Heart left ventricle (tissue), 16 donors: ENCODE results near the gene LIPK. TPM values are rescaled to one million over a fixed set of nuclear protein-coding genes. Genes with fewer than 3 reads are reported as not detected.
"Not testable (repeated sequence)": the region's sequence is repeated elsewhere in the genome, so short reads cannot be mapped to it uniquely, and the experiment has no call there.

Source experiments
- ATAC-seq, 4 donors: fragments of 200-7000 bp; cut with Tn5 transposase; one replicate each; pipeline ENCODE4 v1.9.1; 2020 to 2022; ENCODE audit warnings: moderate library complexity in 4 of 4, mild to moderate bottlenecking in 3 of 4, moderate number of reproducible peaks in 1 of 4
- DNase-seq, 5 donors: peaks; one replicate each; pipeline ENCODE4 v3.0.0-alpha.2; 2020
- H3K27ac ChIP-seq, 12 donors: fragments of 200-600 bp; sonication (generic) in 4 of 12; one replicate each; pipeline versions ENCODE4 v1.5.0 to v1.8.0; 2016 to 2022; ENCODE audit warnings: mild to moderate bottlenecking in 2 of 12
- H3K27me3 ChIP-seq, 9 donors: fragments of 200-600 bp; sonication (generic) in 2 of 9; one replicate each; pipeline versions ENCODE4 v1.5.1 to v1.8.0; 2016 to 2022; ENCODE audit warnings: mild to moderate bottlenecking in 3 of 9
- H3K36me3 ChIP-seq, 9 donors: fragments of 200-600 bp; sonication (generic) in 2 of 9; one replicate each; pipeline versions ENCODE4 v1.5.0 to v1.8.0; 2018 to 2022; ENCODE audit warnings: mild to moderate bottlenecking in 2 of 9
- H3K4me1 ChIP-seq, 12 donors: fragments of 200-600 bp; sonication (generic) in 4 of 12; one replicate each; pipeline versions ENCODE4 v1.5.0 to v1.8.0; 2016 to 2022; ENCODE audit warnings: mild to moderate bottlenecking in 3 of 12
- H3K4me3 ChIP-seq, 12 donors: fragments of 200-600 bp; sonication (generic) in 4 of 12; one replicate each; pipeline versions ENCODE4 v1.5.0 to v1.8.0; 2017 to 2022; ENCODE audit warnings: mild to moderate bottlenecking in 9 of 12, moderate library complexity in 4 of 12
- H3K9me3 ChIP-seq, 12 donors: fragments of 200-600 bp; sonication (generic) in 4 of 12; one replicate each; pipeline versions ENCODE4 v1.5.0 to v1.8.0; 2016 to 2022; ENCODE audit warnings: mild to moderate bottlenecking in 1 of 12
- CTCF ChIP-seq, 12 donors: fragments of 200-600 bp; sonication (generic) in 4 of 12; IDR thresholded peaks; one replicate each; pipeline versions ENCODE4 v1.5.0 to v1.8.0; 2018 to 2022; ENCODE audit warnings: antibody characterized with exemption in 12 of 12, mild to moderate bottlenecking in 5 of 12
- POLR2A ChIP-seq, 2 donors: fragments of 450-650 bp; IDR thresholded peaks; one replicate each; pipeline ENCODE4 v1.6.1; 2017; ENCODE audit warnings: antibody characterized with exemption in 2 of 2, mild to moderate bottlenecking in 2 of 2, moderate library complexity in 2 of 2
- WGBS, 4 donors: extraction: QIAGEN DNeasy Blood & Tissue Kit in 2 of 4; methylation state at CpG; one replicate each; pipeline versions ENCODE4 v1.1.5 to v1.1.7; 2013 to 2018; 5-methylcytosine and 5-hydroxymethylcytosine counted together
- intact Hi-C, 10 donors: fragments of 100-400 bp; cut with DNase I; formaldehyde crosslinking; loops; one replicate each; pipeline versions ENCODE4 v1.11.1 to v1.14.2; 2022
- polyA plus RNA-seq, 2 donors: library from polyadenylated mRNA; stranded (reverse); fragments of 200-250 nt; gene quantifications; one replicate each; pipeline ENCODE4 v1.2.3, GENCODE V29; 2013
- total RNA-seq, 9 donors: library from RNA; depleted of rRNA in 2 of 9; stranded (reverse); fragments of >200 nt in 2 of 9; fragmentation: NEBNext Ultra II Directional in 3 of 9; extraction: Animal tissue kit (Norgen Biotek cat#: 25700) in 3 of 9; gene quantifications; one replicate each; pipeline versions ENCODE4 v1.1.0 to v1.2.4, GENCODE V29; 2016 to 2023
- donor health status: ischemic (EF 13 %, LVEDD 7.1; RV severe dilation, severe dysfunction).
- donor health status: healthy with polysubstance abuse.
- donor health status: DM: no; HTN: yes; CAD: no.
- donor health status: DM: no; HTN: no; CAD: no.
- donor health status: ischemic (EF 25% LVEDD 6.9; RV normal size, moderate dysfunction).
- donor health status: ischemic (EF 25% LVEDD 5.7; RV mildly dilated, moderate dysfunction).
- donor health status: healthy.
- donor health status: DM: yes; HTN: yes; CAD: no.
- donor health status: ischemic (EF 35%, LVEDD 5.7; RV mildly dilated, moderate dysfunction).
- donor health status: nonischemic (EF 11% LVEDD 7.7; RV severe dilation, severe dysfunction).
- donor health status: DM: yes; HTN: yes; CAD: no.
- donor health status: PGD.
- donor health status: ischemic (EF 29% LVEDD 5.4; RV normal size, mild dysfunction).
- donor health status: nonischemic (EF 23%, LVEDD 6.1; RV moderate dilation, normal function).

LIPK gene
- total and polyA plus RNA-seq, 11 donors, result not detected

DNA sequence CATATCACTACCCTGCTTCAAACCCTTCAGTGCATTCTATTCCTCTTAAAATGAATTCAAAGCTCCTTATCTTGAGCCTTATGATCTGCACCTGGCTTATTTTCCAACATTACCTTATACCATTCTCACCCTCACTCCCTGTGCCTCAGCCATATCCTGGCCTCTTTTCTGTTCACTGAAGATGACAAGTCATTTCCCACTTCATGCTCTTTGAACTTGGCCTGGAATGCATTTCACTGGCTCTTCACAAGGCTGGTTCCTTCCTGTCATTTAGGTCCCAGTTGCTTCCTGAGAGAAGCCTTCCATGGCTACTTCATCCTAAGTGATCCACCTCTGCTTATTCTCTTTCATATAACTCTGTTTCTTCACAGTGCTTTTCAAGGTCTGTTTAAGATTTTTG is 45.0 kb upstream of the LIPK start:
- ATAC-seq (no peak), DNase-seq (no peak)
- H3K27ac ChIP-seq, result no peak overlapping the region
- peaks cover 0 to 5% (median 0%) of the 10 kb centered on the region in 12 donors for H3K4me1 ChIP-seq
- no peak overlapping the region for H3K4me3 ChIP-seq
- peaks cover 0 to 4% (median 0%) of the 10 kb centered on the region in 12 donors for H3K9me3 ChIP-seq
- intact Hi-C loops, result no loop called here
- H3K36me3 ChIP-seq, result no peaks in the 10 kb centered on the region
- TF ChIP-seq CTCF (IDR thresholded peaks at IDR 0.05) (no peak), POLR2A (IDR thresholded peaks at IDR 0.05) (no peak)
- H3K27me3 ChIP-seq, result no peaks in the 10 kb centered on the region

GRCh38 chr10:88661577-88661976 is 44.5 kb upstream of the LIPK start:
- H3K36me3 ChIP-seq, result no peaks in the 10 kb centered on the region
- DNase-seq, result no peak
- H3K27me3 ChIP-seq, result no peaks in the 10 kb centered on the region
- H3K9me3 ChIP-seq, result peaks cover 0 to 4% (median 0%) of the 10 kb centered on the region in 12 donors
- TF ChIP-seq POLR2A (IDR thresholded peaks at IDR 0.05), result no peak
- no peak for TF ChIP-seq CTCF (IDR thresholded peaks at IDR 0.05)
- ATAC-seq, result no peak
- H3K4me3 ChIP-seq, result no peak overlapping the region
- intact Hi-C loops, result no loop called here
- no peak overlapping the region for H3K27ac ChIP-seq
- peaks cover 0 to 5% (median 0%) of the 10 kb centered on the region in 12 donors for H3K4me1 ChIP-seq

GRCh38 chr10:88663153-88663552 is 42.9 kb upstream of the LIPK start:
- WGBS, 4 donors, result 94 to 97% (median 95%) methylated on average over 2 of the region's 2 CpGs
- not testable (repeated sequence) for H3K4me1 ChIP-seq, H3K9me3 ChIP-seq

GRCh38 chr10:88664142-88664541 is 41.9 kb upstream of the LIPK start, which contains the start of gene LIPF:
Gene LIPF, plus strand, starts transcription at chr10:88664442. Its CDS starts 2,856 bp downstream, at chr10:88667298.
- intact Hi-C loops, result no loop called here
- Histone ChIP-seq H3K4me1 (peaks cover 0 to 5% (median 0%) of the 10 kb centered on the region in 12 donors), H3K36me3 (no peaks in the 10 kb centered on the region), H3K27me3 (no peaks in the 10 kb centered on the region), H3K9me3 (peaks cover 0 to 4% (median 0%) of the 10 kb centered on the region in 12 donors), H3K27ac (no peak within 1 kb of the TSS), H3K4me3 (no peak within 1 kb of the TSS)
- WGBS, 4 donors, result 32 to 47% (median 43%) methylated on average over 1 of the region's 1 CpG
- DNase-seq (no peak), ATAC-seq (no peak)
- TF ChIP-seq CTCF (IDR thresholded peaks at IDR 0.05) (no peak), POLR2A (IDR thresholded peaks at IDR 0.05) (no peak)

More at GRCh38 chr10:88663153-88663552, 42.9 kb upstream of the LIPK start:
- H3K27ac ChIP-seq, H3K4me3 ChIP-seq, H3K36me3 ChIP-seq, ATAC-seq, DNase-seq, H3K27me3 ChIP-seq, intact Hi-C loops: not testable (repeated sequence)

GRCh38 chr10:88668465-88668864 is 37.6 kb upstream of the LIPK start:
- no peak for DNase-seq
- Histone ChIP-seq H3K4me3 (no peak overlapping the region), H3K27me3 (no peaks in the 10 kb centered on the region), H3K36me3 (no peaks in the 10 kb centered on the region), H3K27ac (no peak overlapping the region), H3K9me3 (no peaks in the 10 kb centered on the region), H3K4me1 (no peaks in the 10 kb centered on the region)
- 56 to 85% (median 83%) methylated on average over 1 of the region's 1 CpG for WGBS, 4 donors
- ATAC-seq, result no peak
- intact Hi-C loops, result no loop called here
- TF ChIP-seq POLR2A (IDR thresholded peaks at IDR 0.05) (no peak), CTCF (IDR thresholded peaks at IDR 0.05) (no peak)
